Measurements from ENCODE around the gene FZD8. TPM values are rescaled to one million over a fixed set of nuclear protein-coding genes. Genes with fewer than 3 reads are reported as not detected.

Gene FZD8
- total and polyA plus RNA-seq, 4 donors, result 6.5 to 20.8 (median 7.6) TPM

- H3K27ac ChIP-seq (ENCODE audit: low read depth in 1 of 2, low read length in 1 of 2), result no peak overlapping the region
- 32 to 41% methylated on average over 7 of the region's 7 CpGs for WGBS, 2 donors
- peaks cover 0 to 17% (median 0%) of the 10 kb centered on the region in 5 donors for H3K4me1 ChIP-seq (ENCODE audit: control insufficient read depth in 5 of 5, insufficient read depth in 5 of 5, low read length in 5 of 5)
- DNase-seq (no peak), ATAC-seq (ENCODE audit: insufficient read depth, low FRiP score) (no peak)
- no peak overlapping the region for H3K4me3 ChIP-seq
- no peak for TF ChIP-seq CTCF (IDR thresholded peaks at IDR 0.05; ENCODE audit: control extremely low read depth, extremely low read depth)
- no peak overlapping the region for H3K9ac ChIP-seq (ENCODE audit: insufficient read depth in 1 of 2, low read length in 2 of 2)
- peaks cover 0 to 5% (median 0%) of the 10 kb centered on the region in 4 donors for H3K9me3 ChIP-seq (ENCODE audit: control insufficient read depth in 4 of 4, insufficient read depth in 3 of 4, low read length in 3 of 4)
- H3K27me3 ChIP-seq (ENCODE audit: control insufficient read depth in 3 of 3, insufficient read depth in 3 of 3, low read length in 2 of 3), result peaks cover 0 to 38% (median 28%) of the 10 kb centered on the region in 3 donors
- H3K36me3 ChIP-seq (ENCODE audit: control insufficient read depth in 4 of 4, insufficient read depth in 4 of 4, low read length in 4 of 4), result no peaks in the 10 kb centered on the region
Measured at GRCh38 chr10:35636956-35637355, 5.1 kb downstream of the FZD8 start.

DNA sequence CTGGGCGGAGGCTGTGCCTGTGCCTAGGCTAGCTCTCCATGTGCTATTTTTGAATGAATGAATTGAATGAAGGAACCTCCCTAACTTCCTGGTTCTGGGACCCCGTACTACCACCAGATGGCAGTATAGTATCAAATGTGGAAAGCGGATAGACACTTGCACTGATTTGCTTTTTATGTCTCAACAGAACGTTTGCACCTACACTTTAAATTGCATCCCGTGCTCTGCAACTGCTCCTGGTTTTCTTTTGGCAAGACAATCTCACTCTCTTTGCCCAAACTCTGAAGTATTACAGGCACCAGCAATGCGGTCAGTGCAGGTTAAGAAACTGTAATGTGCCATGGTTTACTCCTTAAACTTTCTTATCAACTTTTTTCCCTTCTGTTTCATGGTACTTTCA lies 6.5 kb downstream of the FZD8 start:
- peak; percentile 64 to 79 (median 75) for DNase-seq

GRCh38 chr10:35633006-35633980 lies 8.8 kb downstream of the FZD8 start:
- Histone ChIP-seq H3K9ac (ENCODE audit: insufficient read depth in 1 of 2, low read length in 2 of 2) (no peak overlapping the region), H3K4me3 (no peak overlapping the region), H3K27me3 (ENCODE audit: control insufficient read depth in 3 of 3, insufficient read depth in 3 of 3, low read length in 2 of 3) (peaks cover 0 to 26% (median 13%) of the 10 kb centered on the region in 3 donors), H3K9me3 (ENCODE audit: control insufficient read depth in 4 of 4, insufficient read depth in 3 of 4, low read length in 3 of 4) (no peaks in the 10 kb centered on the region), H3K27ac (ENCODE audit: low read depth in 1 of 2, low read length in 1 of 2) (no peak overlapping the region), H3K4me1 (ENCODE audit: control insufficient read depth in 5 of 5, insufficient read depth in 5 of 5, low read length in 5 of 5) (peaks cover 0 to 2% (median 0%) of the 10 kb centered on the region in 5 donors), H3K36me3 (ENCODE audit: control insufficient read depth in 4 of 4, insufficient read depth in 4 of 4, low read length in 4 of 4) (no peaks in the 10 kb centered on the region)
- no peak for TF ChIP-seq CTCF (IDR thresholded peaks at IDR 0.05; ENCODE audit: control extremely low read depth, extremely low read depth)
- DNase-seq (no peak), ATAC-seq (ENCODE audit: insufficient read depth, low FRiP score) (no peak)
- WGBS, 2 donors, result 54 to 61% methylated on average over 12 of the region's 12 CpGs

More for the DNA sequence above, 6.5 kb downstream of the FZD8 start:
- Histone ChIP-seq H3K4me1 (ENCODE audit: control insufficient read depth in 5 of 5, insufficient read depth in 5 of 5, low read length in 5 of 5) (peaks cover 0 to 14% (median 0%) of the 10 kb centered on the region in 5 donors), H3K4me3 (no peak overlapping the region), H3K9me3 (ENCODE audit: control insufficient read depth in 4 of 4, insufficient read depth in 3 of 4, low read length in 3 of 4) (peaks cover 0 to 5% (median 0%) of the 10 kb centered on the region in 4 donors), H3K36me3 (ENCODE audit: control insufficient read depth in 4 of 4, insufficient read depth in 4 of 4, low read length in 4 of 4) (no peaks in the 10 kb centered on the region), H3K27ac (ENCODE audit: low read depth in 1 of 2, low read length in 1 of 2) (no peak overlapping the region), H3K9ac (ENCODE audit: insufficient read depth in 1 of 2, low read length in 2 of 2) (no peak overlapping the region), H3K27me3 (ENCODE audit: control insufficient read depth in 3 of 3, insufficient read depth in 3 of 3, low read length in 2 of 3) (peaks cover 0 to 38% (median 28%) of the 10 kb centered on the region in 3 donors)
- WGBS, 2 donors, result 15 to 18% methylated on average over 6 of the region's 6 CpGs
- TF ChIP-seq CTCF (IDR thresholded peaks at IDR 0.05; ENCODE audit: control extremely low read depth, extremely low read depth), result peak; percentile 72
- peak; percentile 64 for ATAC-seq (ENCODE audit: insufficient read depth, low FRiP score)

Measured in lung (tissue), 12 donors.